Ascending aorta (tissue), 2 donors: ENCODE measurements around the gene CDKN2AIP. TPM values are rescaled to one million over a fixed set of nuclear protein-coding genes. Genes with fewer than 3 reads are reported as not detected.

Experiments used
- DNase-seq, 2 donors: peaks; one replicate each; pipeline ENCODE4 v3.0.0-alpha.2; 2019; ENCODE audit warnings: low spot score in 2 of 2
- H3K27ac ChIP-seq, 2 donors: fragments of 200-600 bp; sonication (generic); one replicate each; pipeline ENCODE4 v1.5.1; 2016 to 2017; ENCODE audit warnings: mild to moderate bottlenecking in 1 of 2
- H3K27me3 ChIP-seq: fragments of 200-600 bp; sonication (generic); one replicate; pipeline ENCODE4 v1.5.1; 2017
- H3K36me3 ChIP-seq, 2 donors: fragments of 200-600 bp; sonication (generic); one replicate each; pipeline ENCODE4 v1.5.1; 2016
- H3K4me1 ChIP-seq, 2 donors: fragments of 200-600 bp; sonication (generic); one replicate each; pipeline ENCODE4 v1.5.1; 2016 to 2017; ENCODE audit warnings: mild to moderate bottlenecking in 1 of 2
- H3K4me3 ChIP-seq, 2 donors: fragments of 200-600 bp; sonication (generic); one replicate each; pipeline ENCODE4 v1.5.1; 2016 to 2017; ENCODE audit warnings: mild to moderate bottlenecking in 1 of 2
- H3K9me3 ChIP-seq, 2 donors: fragments of 200-600 bp; sonication (generic); one replicate each; pipeline ENCODE4 v1.5.1; 2016
- intact Hi-C: fragments of 100-400 bp; cut with DNase I; formaldehyde crosslinking; loops from one replicate; pipeline ENCODE4 v1.15.1; 2023
- total RNA-seq: library from RNA; depleted of rRNA; stranded (reverse); fragments of >200 nt; gene quantifications from one replicate; pipeline ENCODE4 v1.1.0, GENCODE V29; 2016
- TF ChIP-seq, protein P1 (sequence below), 3 experiments: fragments of 200-600 bp in 2 of 3; fragments of 450-650 bp in 1 of 3; sonication (generic) in 2 of 3; IDR thresholded peaks; one replicate each; pipeline ENCODE4 v1.5.1; 2016 to 2019; ENCODE audit warnings: antibody characterized with exemption in 3 of 3, mild to moderate bottlenecking in 1 of 3, moderate library complexity in 1 of 3

Gene CDKN2AIP
- total RNA-seq, 1 donor from 2014 or later = 34.5 TPM

DNA sequence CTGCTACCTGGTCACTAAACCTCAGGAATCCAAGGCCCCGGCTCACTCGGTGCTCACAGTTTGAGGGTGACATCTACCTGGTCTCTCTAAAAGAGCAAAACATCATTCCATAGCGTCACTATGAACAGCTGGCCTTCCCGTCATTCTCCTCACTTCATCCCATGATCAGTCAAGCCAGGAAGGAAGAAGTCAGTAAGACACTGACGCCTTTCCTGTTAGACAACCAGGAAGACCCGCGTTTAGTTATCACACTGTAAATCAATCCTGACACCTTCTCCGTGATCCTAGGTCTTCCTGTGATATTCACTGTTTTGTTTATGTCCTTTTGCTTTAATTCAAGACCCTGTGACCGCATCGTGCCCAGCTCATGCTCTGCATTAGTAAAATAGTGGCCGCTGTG lies 31.6 kb upstream of the CDKN2AIP start:
- Histone ChIP-seq H3K4me3 (no peak overlapping the region), H3K27me3 (no peaks in the 10 kb centered on the region), H3K27ac (no peak overlapping the region), H3K4me1 (no peaks in the 10 kb centered on the region), H3K36me3 (no peaks in the 10 kb centered on the region), H3K9me3 (no peaks in the 10 kb centered on the region)
- intact Hi-C loops = no loop called here
- DNase-seq = no peak
- TF ChIP-seq, protein P1, sequence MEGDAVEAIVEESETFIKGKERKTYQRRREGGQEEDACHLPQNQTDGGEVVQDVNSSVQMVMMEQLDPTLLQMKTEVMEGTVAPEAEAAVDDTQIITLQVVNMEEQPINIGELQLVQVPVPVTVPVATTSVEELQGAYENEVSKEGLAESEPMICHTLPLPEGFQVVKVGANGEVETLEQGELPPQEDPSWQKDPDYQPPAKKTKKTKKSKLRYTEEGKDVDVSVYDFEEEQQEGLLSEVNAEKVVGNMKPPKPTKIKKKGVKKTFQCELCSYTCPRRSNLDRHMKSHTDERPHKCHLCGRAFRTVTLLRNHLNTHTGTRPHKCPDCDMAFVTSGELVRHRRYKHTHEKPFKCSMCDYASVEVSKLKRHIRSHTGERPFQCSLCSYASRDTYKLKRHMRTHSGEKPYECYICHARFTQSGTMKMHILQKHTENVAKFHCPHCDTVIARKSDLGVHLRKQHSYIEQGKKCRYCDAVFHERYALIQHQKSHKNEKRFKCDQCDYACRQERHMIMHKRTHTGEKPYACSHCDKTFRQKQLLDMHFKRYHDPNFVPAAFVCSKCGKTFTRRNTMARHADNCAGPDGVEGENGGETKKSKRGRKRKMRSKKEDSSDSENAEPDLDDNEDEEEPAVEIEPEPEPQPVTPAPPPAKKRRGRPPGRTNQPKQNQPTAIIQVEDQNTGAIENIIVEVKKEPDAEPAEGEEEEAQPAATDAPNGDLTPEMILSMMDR (IDR thresholded peaks at IDR 0.05) = no peak

DNA sequence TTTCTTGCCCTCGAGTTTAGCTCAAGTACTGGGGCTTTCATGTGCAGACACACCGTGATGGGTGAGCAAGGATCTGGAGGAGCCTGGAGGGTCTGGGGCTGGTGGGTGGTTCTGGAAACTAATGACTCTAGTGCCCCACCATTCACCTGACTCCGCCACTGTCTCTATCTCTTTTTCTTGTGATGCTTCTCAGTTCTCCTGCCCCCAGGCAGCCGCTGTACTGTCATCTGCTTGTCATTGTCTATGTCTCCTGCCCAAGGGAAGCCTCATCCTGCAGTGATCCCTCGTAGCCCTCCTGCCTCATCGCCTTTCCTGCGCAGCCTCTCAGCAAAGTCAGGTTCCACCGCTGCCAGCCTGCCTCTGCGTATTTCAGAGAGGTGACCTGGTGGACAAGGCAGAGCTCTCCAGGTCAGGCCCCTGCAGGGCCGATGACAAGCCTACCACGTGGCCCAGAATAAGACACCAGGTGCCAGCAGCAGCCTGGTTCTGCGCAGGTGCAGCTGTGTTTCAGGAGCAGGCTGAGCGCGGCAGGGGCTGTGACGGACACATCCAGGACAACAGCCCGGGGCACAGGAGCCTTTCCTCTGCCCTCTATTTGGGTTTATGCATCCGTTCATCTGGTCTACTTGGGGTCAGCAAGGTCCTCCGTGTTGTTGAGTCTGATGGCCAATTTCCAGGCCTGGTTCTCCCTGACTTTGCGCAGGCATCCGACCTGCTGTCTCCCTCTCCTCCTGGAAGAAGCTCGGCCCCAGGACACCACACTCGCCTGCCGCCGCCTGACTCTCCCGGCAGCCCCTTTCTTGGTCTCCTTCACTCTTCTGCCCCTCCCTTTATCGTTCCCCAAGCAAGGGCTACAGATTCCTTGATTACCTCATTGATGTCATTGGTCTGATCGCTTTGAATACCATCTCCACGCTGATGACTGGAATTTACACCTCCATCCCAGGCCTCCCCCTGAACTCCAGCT lies 30.9 kb upstream of the CDKN2AIP start:
- Histone ChIP-seq H3K9me3 (no peaks in the 10 kb centered on the region), H3K4me3 (no peak overlapping the region), H3K4me1 (no peaks in the 10 kb centered on the region), H3K27me3 (no peaks in the 10 kb centered on the region), H3K36me3 (no peaks in the 10 kb centered on the region), H3K27ac (no peak overlapping the region)
- DNase-seq = no peak
- intact Hi-C loops = no loop called here
- TF ChIP-seq, protein P1 (IDR thresholded peaks at IDR 0.05) = no peak

DNA sequence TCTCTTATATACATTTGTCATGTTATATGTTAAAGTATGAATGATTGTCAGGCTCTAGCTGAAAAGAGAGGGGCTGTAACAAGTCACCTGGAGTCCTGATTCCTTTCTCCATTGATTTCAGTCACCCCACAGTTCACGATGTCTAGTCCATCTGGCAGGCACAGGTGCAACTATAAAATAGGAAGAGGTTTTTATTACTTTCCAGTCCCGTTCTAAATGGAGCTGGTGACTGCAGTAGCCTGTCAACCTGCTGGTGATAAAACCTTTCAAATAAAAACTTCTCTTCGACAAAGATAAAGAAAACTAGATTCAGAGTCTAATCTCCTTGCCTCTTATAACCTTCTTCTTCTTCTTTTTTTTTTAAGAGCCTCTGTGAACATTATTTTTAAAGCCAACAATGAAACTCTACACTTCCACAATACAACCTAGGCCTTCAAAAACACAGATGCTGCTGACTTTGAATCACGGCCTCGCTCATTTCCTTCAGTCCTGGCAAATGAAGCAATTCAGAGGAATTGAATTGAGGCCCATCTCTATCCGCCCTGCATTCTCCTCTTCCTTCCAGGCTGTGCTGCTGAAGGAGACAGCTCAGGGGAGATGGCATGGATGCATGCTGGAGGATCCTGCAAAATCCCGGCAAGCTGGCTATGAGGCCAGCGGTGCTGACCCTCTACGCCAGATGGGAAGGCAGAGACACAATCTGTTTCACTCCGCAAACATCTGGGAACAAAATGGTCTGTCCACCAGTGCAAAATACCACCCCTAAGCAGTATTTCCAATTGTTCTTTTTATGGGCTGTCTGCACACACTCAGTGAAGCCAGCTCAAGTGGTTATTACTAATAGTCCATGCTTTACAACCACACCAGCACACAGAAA lies 27.3 kb upstream of the CDKN2AIP start:
- Histone ChIP-seq H3K9me3 (no peaks in the 10 kb centered on the region), H3K4me1 (no peaks in the 10 kb centered on the region), H3K36me3 (no peaks in the 10 kb centered on the region), H3K27me3 (no peaks in the 10 kb centered on the region), H3K27ac (no peak overlapping the region), H3K4me3 (no peak overlapping the region)
- intact Hi-C loops = no loop called here
- TF ChIP-seq, protein P1 (IDR thresholded peaks at IDR 0.05) = no peak
- DNase-seq = no peak

DNA sequence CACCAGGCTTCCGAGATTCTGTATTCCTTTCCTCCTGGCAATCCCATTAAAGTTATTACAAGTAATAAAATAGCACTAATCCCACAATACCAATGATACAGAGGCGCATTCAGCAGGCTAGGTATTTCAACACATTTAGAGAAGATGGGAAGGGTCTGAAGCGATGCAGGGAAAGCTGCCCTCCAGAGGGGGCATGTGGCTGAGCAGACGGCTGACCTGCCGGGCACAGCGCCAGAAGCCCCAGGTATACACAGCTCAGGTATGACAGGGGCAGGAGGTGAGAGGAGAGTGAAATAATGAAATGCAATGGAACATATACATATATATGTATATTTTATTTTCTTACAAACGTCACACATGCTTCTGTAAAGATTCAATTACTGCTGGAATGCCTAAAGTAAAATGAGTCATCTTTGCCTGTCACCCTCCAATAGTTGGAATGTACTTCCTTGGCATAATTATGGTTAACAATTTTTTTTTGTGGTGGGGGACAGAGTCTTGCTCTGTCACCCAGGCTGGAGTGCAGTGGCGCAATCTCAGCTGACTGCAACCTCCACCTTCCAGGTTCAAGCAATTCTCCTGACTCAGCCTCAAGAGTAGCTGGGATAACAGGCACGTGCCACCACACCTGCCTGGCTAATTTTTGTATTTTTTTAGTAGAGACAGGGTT lies 21.3 kb upstream of the CDKN2AIP start:
- Histone ChIP-seq H3K4me3 (no peak overlapping the region), H3K9me3 (no peaks in the 10 kb centered on the region), H3K4me1 (no peaks in the 10 kb centered on the region), H3K36me3 (no peaks in the 10 kb centered on the region), H3K27me3 (no peaks in the 10 kb centered on the region), H3K27ac (no peak overlapping the region)
- intact Hi-C loops = no loop called here
- TF ChIP-seq, protein P1 (IDR thresholded peaks at IDR 0.05) = no peak
- DNase-seq = no peak

DNA sequence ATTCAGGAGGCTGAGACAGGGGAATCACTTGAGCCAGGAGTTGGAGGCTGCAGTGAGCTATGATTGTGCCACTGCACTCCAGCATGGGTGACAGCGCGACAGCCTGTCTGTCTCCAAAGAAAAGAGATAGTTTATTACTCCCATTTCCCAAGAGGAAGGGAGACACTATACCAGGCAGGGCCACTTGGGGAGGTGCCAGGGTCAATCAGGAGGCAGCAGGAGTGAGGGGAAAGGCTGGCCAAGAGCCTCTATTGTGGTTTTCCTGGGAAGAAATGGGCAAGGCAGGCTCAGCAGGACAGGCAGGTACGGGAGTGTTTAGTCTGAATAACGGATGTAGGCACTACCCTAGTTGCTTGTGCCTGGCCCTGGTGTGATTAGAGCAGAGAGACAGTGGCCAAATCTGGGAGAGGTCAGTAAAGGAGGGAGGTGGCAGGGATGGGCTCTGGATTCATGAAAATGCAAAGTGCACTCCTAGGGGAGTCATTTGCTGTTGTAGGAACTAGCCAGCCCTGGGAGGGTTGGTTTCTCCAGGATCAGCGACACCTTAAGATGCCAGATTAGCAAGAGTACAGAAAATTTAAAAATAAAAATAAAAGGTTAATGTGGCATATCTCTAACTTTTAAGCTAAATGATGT lies 20.2 kb upstream of the CDKN2AIP start:
- Histone ChIP-seq H3K27ac (no peak overlapping the region), H3K27me3 (no peaks in the 10 kb centered on the region), H3K4me1 (no peaks in the 10 kb centered on the region), H3K9me3 (no peaks in the 10 kb centered on the region), H3K36me3 (no peaks in the 10 kb centered on the region), H3K4me3 (no peak overlapping the region)
- DNase-seq = peak in 1 of 2 donors; percentile 42
- TF ChIP-seq, protein P1 (IDR thresholded peaks at IDR 0.05) = no peak
- intact Hi-C loops = no loop called here
